Mucosa of descending colon (tissue), 3 donors: Measurements from ENCODE around the gene MIOX. TPM values are rescaled to one million over a fixed set of nuclear protein-coding genes. Genes with fewer than 3 reads are reported as not detected.

Experiments used
- ATAC-seq: fragments of 200-7000 bp; cut with Tn5 transposase; one replicate; pipeline ENCODE4 v1.9.1; 2020; ENCODE audit warnings: mild to moderate bottlenecking, moderate library complexity
- DNase-seq, 3 donors: peaks; one replicate each; pipeline ENCODE4 v3.0.0-alpha.2; 2020
- H3K36me3 ChIP-seq: fragments of 200-600 bp; one replicate; pipeline ENCODE4 v1.8.0; 2021; ENCODE audit warnings: low read depth, mild to moderate bottlenecking
- H3K4me1 ChIP-seq: fragments of 200-600 bp; one replicate; pipeline ENCODE4 v1.8.0; 2021; ENCODE audit warnings: low read depth, mild to moderate bottlenecking
- H3K4me3 ChIP-seq: fragments of 200-600 bp; one replicate; pipeline ENCODE4 v1.8.0; 2021; ENCODE audit warnings: mild to moderate bottlenecking
- H3K9me3 ChIP-seq: fragments of 200-600 bp; one replicate; pipeline ENCODE4 v1.8.0; 2021; ENCODE audit warnings: mild to moderate bottlenecking
- CTCF ChIP-seq: fragments of 200-600 bp; IDR thresholded peaks from one replicate; pipeline ENCODE4 v1.8.0; 2022; ENCODE audit warnings: antibody characterized with exemption, mild to moderate bottlenecking
- intact Hi-C, 2 donors: fragments of 100-400 bp; cut with DNase I in 1 of 2; cut with micrococcal nuclease in 1 of 2; formaldehyde crosslinking; loops; one replicate each; pipeline versions ENCODE4 v1.11.0 to v1.11.1; 2022; cut with DNase I, micrococcal nuclease
- total RNA-seq, 3 donors: library from RNA; stranded (reverse); fragmentation: NEBNext Ultra II Directional in 2 of 3; extraction: Animal tissue kit (Norgen Biotek cat#: 25700) in 2 of 3; gene quantifications; one replicate each; pipeline versions ENCODE4 v1.2.1 to v1.2.4, GENCODE V29; 2021 to 2023
- donor health status: DM: no; HTN: no; CAD: no; lungs with moderate emphysema.
- donor health status: DM: no; HTN: no; CAD: no.
- donor health status: DM: no; HTN: yes; CAD: no.

MIOX gene
- total RNA-seq, 3 donors from 2014 or later: not detected

GRCh38 chr22:50535113-50535512, 48.5 kb downstream of the MIOX start:
- H3K4me1 ChIP-seq: peaks cover 29% of the 10 kb centered on the region
- DNase-seq (peak in 1 of 3 donors; percentile 15), ATAC-seq (no peak)
- H3K9me3 ChIP-seq: no peaks in the 10 kb centered on the region
- no peak for TF ChIP-seq CTCF
- H3K36me3 ChIP-seq: no peaks in the 10 kb centered on the region
- H3K4me3 ChIP-seq: no peak overlapping the region
- intact Hi-C loops: no loop called here

- H3K36me3 ChIP-seq: no peaks in the 10 kb centered on the region
- intact Hi-C loops: no loop called here
- ATAC-seq (no peak), DNase-seq (no peak)
- TF ChIP-seq CTCF: no peak
- H3K4me3 ChIP-seq: no peak overlapping the region
- H3K4me1 ChIP-seq: peaks cover 21% of the 10 kb centered on the region
- no peaks in the 10 kb centered on the region for H3K9me3 ChIP-seq
Observed at GRCh38 chr22:50536226-50536625, 49.6 kb downstream of the MIOX start.

GRCh38 chr22:50537765-50538164, 51.1 kb downstream of the MIOX start:
- ATAC-seq (no peak), DNase-seq (peak in 2 of 3 donors; percentile 21 to 35)
- no peak for TF ChIP-seq CTCF
- Histone ChIP-seq H3K9me3 (no peaks in the 10 kb centered on the region), H3K36me3 (no peaks in the 10 kb centered on the region), H3K4me3 (no peak overlapping the region), H3K4me1 (peaks cover 21% of the 10 kb centered on the region)
- intact Hi-C loops: no loop called here

Other genes with a start within 250 kb of the MIOX start
- gene TUBGCP6, start 241.8 kb upstream of the MIOX start, total RNA-seq: 10 to 100 TPM; 34.5 to 41.6 (median 40.5) TPM
- 10 to 100 TPM; 39.5 to 66.3 (median 47.8) TPM for gene HDAC10, start 235.6 kb upstream of the MIOX start, total RNA-seq
- gene MAPK12, start 225.2 kb upstream of the MIOX start, total RNA-seq: 1 to 10 TPM; 2.3 to 6.5 (median 5.2) TPM
- 1 to 10 TPM; 1.8 to 4.3 (median 3.2) TPM for gene MAPK11, start 216.5 kb upstream of the MIOX start, total RNA-seq
- gene PLXNB2, start 179.2 kb upstream of the MIOX start, total RNA-seq: 100 to 1,000 TPM; 232 to 318 (median 250) TPM
- gene DENND6B, start 159.8 kb upstream of the MIOX start, total RNA-seq: 1 to 10 TPM; 2.8 to 6.3 (median 5.2) TPM
- gene PPP6R2, start 143.5 kb upstream of the MIOX start, total RNA-seq: 10 to 100 TPM; 54.3 to 61.7 (median 58.8) TPM
- 10 to 100 TPM; 76.1 to 91.9 (median 84.3) TPM for gene SBF1, start 11.8 kb upstream of the MIOX start, total RNA-seq
- gene ADM2, start 5.3 kb upstream of the MIOX start, total RNA-seq: 1 to 10 TPM in 2 of 3 donors, under 1 TPM in 1; 0.95 to 3.9 (median 1.4) TPM
- 10 to 100 TPM; 57.8 to 66.4 (median 60.7) TPM for gene LMF2, start 20.8 kb downstream of the MIOX start, total RNA-seq
- 10 to 100 TPM; 32.1 to 41.2 (median 34.0) TPM for gene NCAPH2, start 21.4 kb downstream of the MIOX start, total RNA-seq
- 10 to 100 TPM in 1 of 3 donors, 1 to 10 TPM in 1, not detected in 1; 5.4 to 14.6 TPM for gene SCO2, start 38.7 kb downstream of the MIOX start, total RNA-seq
- 10 to 100 TPM; 27.7 to 88.7 (median 34.8) TPM for gene TYMP, start 43.2 kb downstream of the MIOX start, total RNA-seq
- 1 to 10 TPM in 1 of 3 donors, under 1 TPM in 1, not detected in 1; 0.55 to 1.7 TPM for gene KLHDC7B, start 59.0 kb downstream of the MIOX start, total RNA-seq
- not detected for gene SYCE3, start 76.1 kb downstream of the MIOX start, total RNA-seq
- gene CPT1B, start 91.6 kb downstream of the MIOX start, total RNA-seq: 10 to 100 TPM; 24.5 to 51.6 (median 29.9) TPM
- gene CHKB, start 96.0 kb downstream of the MIOX start, total RNA-seq: 10 to 100 TPM; 79.9 to 95.0 (median 80.9) TPM
- 1 to 10 TPM in 1 of 3 donors, under 1 TPM in 2; 0.63 to 4.2 (median 0.64) TPM for gene MAPK8IP2, start 113.9 kb downstream of the MIOX start, total RNA-seq
- 10 to 100 TPM; 64.6 to 87.9 (median 82.2) TPM for gene ARSA, start 141.3 kb downstream of the MIOX start, total RNA-seq
- gene SHANK3, start 186.0 kb downstream of the MIOX start, total RNA-seq: 10 to 100 TPM in 1 of 3 donors, 1 to 10 TPM in 2; 3.9 to 14.2 (median 7.1) TPM